Renal cortex interstitium (tissue), 11 donors: Measurements from ENCODE around the gene CEP131. TPM values are rescaled to one million over a fixed set of nuclear protein-coding genes. Genes with fewer than 3 reads are reported as not detected.
"Not testable (repeated sequence)": the region's sequence is repeated elsewhere in the genome, so short reads cannot be mapped to it uniquely, and the experiment has no call there.

Experiments
- DNase-seq, 11 donors: peaks; one replicate each; pipeline ENCODE4 v3.0.0-alpha.2; 2013; ENCODE audit warnings: low read depth in 9 of 11, low spot score in 4 of 11; ENCODE audit errors: extremely low read depth in 1 of 11
- polyA plus RNA-seq, 3 donors: library from polyadenylated mRNA; unstranded; fragments of 120-200 nt; gene quantifications; one replicate each; pipeline ENCODE4 v1.2.1, GENCODE V29; 2013; ENCODE audit not compliant: insufficient read length in 3 of 3

Gene CEP131
- polyA plus RNA-seq, 3 donors: 14.4 to 25.3 (median 20.5) TPM

GRCh38 chr17:81150377-81151077, 72.2 kb downstream of the CEP131 start:
- no peak for DNase-seq

- DNase-seq: no peak
Observed at GRCh38 chr17:81148986-81149533, 73.7 kb downstream of the CEP131 start.

GRCh38 chr17:81148571-81148970, 74.2 kb downstream of the CEP131 start:
- DNase-seq: no peak

GRCh38 chr17:81147701-81148100, 75.1 kb downstream of the CEP131 start:
- DNase-seq: no peak

GRCh38 chr17:81146208-81146607, 76.6 kb downstream of the CEP131 start:
- DNase-seq: not testable (repeated sequence)

GRCh38 chr17:81144423-81144781, 78.4 kb downstream of the CEP131 start:
- no peak for DNase-seq

- no peak for DNase-seq
Observed at GRCh38 chr17:81143717-81144422, 78.9 kb downstream of the CEP131 start.

GRCh38 chr17:81143200-81143527, 79.6 kb downstream of the CEP131 start:
- no peak for DNase-seq

- peak in 9 of 11 donors; percentile 43 to 73 (median 64) for DNase-seq
Observed at GRCh38 chr17:81142301-81143199, 80.2 kb downstream of the CEP131 start.

GRCh38 chr17:81140695-81141094, 82.1 kb downstream of the CEP131 start:
- no peak for DNase-seq

GRCh38 chr17:81140018-81140417, 82.7 kb downstream of the CEP131 start:
- DNase-seq: no peak

Other genes starting within 250 kb of the CEP131 start
- gene CHMP6, start 231.1 kb downstream of the CEP131 start, polyA plus RNA-seq: 10 to 100 TPM; 24.8 to 32.9 (median 25.4) TPM
- 10 to 100 TPM; 43.7 to 47.5 (median 44.5) TPM for gene BAIAP2, start 187.8 kb downstream of the CEP131 start, polyA plus RNA-seq
- under 1 TPM; 0.14 to 0.57 (median 0.22) TPM for gene PVALEF, start 57.5 kb downstream of the CEP131 start, polyA plus RNA-seq
- 1 to 10 TPM; 3.0 to 7.8 (median 4.6) TPM for gene AATK, start 56.7 kb downstream of the CEP131 start, polyA plus RNA-seq
- gene TEPSIN, start 16.1 kb upstream of the CEP131 start, polyA plus RNA-seq: 10 to 100 TPM; 14.3 to 28.4 (median 21.5) TPM
- 10 to 100 TPM; 48.9 to 58.4 (median 51.8) TPM for gene NDUFAF8, start 16.4 kb upstream of the CEP131 start, polyA plus RNA-seq
- 10 to 100 TPM; 53.7 to 86.1 (median 67.0) TPM for gene SLC38A10, start 72.3 kb upstream of the CEP131 start, polyA plus RNA-seq
- gene BAHCC1, start 172.5 kb upstream of the CEP131 start, polyA plus RNA-seq: 10 to 100 TPM; 15.9 to 29.7 (median 29.3) TPM